Mucosa of gallbladder (tissue), 1 donor: ENCODE measurements around the gene TOMT. TPM values are rescaled to one million over a fixed set of nuclear protein-coding genes. Genes with fewer than 3 reads are reported as not detected.
"Not testable (repeated sequence)": the region's sequence is repeated elsewhere in the genome, so short reads cannot be mapped to it uniquely, and the experiment has no call there.

Experiments used
- DNase-seq: peaks from one replicate; pipeline ENCODE4 v3.0.0-alpha.2; 2020; ENCODE audit warnings: low spot score
- total RNA-seq: library from RNA; stranded (reverse); gene quantifications from one replicate; pipeline ENCODE4 v1.2.1, GENCODE V29; 2021
- donor health status: DM: no; HTN: no; CAD: no.

Gene TOMT
- total RNA-seq, 1 donor from 2014 or later, result not detected

- DNase-seq, result no peak
Measured at GRCh38 chr11:72125956-72126355, 20.2 kb downstream of the TOMT start.

GRCh38 chr11:72127923-72128322 is 22.2 kb downstream of the TOMT start:
- DNase-seq, result no peak

- DNase-seq, result no peak
Measured at GRCh38 chr11:72129381-72129780, 23.7 kb downstream of the TOMT start.

- DNase-seq, result no peak
Measured at GRCh38 chr11:72132646-72133045, 26.9 kb downstream of the TOMT start.

GRCh38 chr11:72135473-72135872 is 29.7 kb downstream of the TOMT start, which contains the start of gene FOLR3:
Gene FOLR3, plus strand, starts transcription at chr11:72135725. Its CDS starts 228 bp downstream, at chr11:72135953.
- not testable (repeated sequence) for DNase-seq

GRCh38 chr11:72135891-72136683 is 30.4 kb downstream of the TOMT start:
- DNase-seq, result no peak

- DNase-seq, result no peak
Measured at GRCh38 chr11:72136684-72137262, 31.0 kb downstream of the TOMT start.

- no peak for DNase-seq
Measured at GRCh38 chr11:72138821-72139390, 33.2 kb downstream of the TOMT start.

GRCh38 chr11:72139500-72139899 is 33.8 kb downstream of the TOMT start:
- no peak for DNase-seq

GRCh38 chr11:72140661-72141060 is 34.9 kb downstream of the TOMT start:
- DNase-seq, result no peak

GRCh38 chr11:72141066-72141465 is 35.3 kb downstream of the TOMT start:
- no peak for DNase-seq

- not testable (repeated sequence) for DNase-seq
Measured at GRCh38 chr11:72142086-72142485, 36.4 kb downstream of the TOMT start.

GRCh38 chr11:72142543-72142942 is 36.8 kb downstream of the TOMT start:
- DNase-seq, result not testable (repeated sequence)

GRCh38 chr11:72144807-72145565 is 39.3 kb downstream of the TOMT start:
- DNase-seq, result peak; percentile 13

- no peak for DNase-seq
Measured at GRCh38 chr11:72146625-72147024, 40.9 kb downstream of the TOMT start.

- DNase-seq, result no peak
Measured at GRCh38 chr11:72150882-72151281, 45.2 kb downstream of the TOMT start.

GRCh38 chr11:72153874-72154273 is 48.1 kb downstream of the TOMT start:
- not testable (repeated sequence) for DNase-seq

- no peak for DNase-seq
Measured at GRCh38 chr11:72154816-72155215, 49.1 kb downstream of the TOMT start.

GRCh38 chr11:72155751-72156150 is 50.0 kb downstream of the TOMT start:
- no peak for DNase-seq

GRCh38 chr11:72157131-72157530 is 51.4 kb downstream of the TOMT start:
- no peak for DNase-seq
